Effector memory CD4-positive, alpha-beta T cell (primary cell): ENCODE data around the gene CENPK.
A peak's percentile ranks its signal among the peaks of the same experiment; 100 is the strongest.
"Not testable (repeated sequence)": the region's sequence is repeated elsewhere in the genome, so short reads cannot be mapped to it uniquely, and the experiment has no call there.

ENCODE experiments used
- DNase-seq, 3 donors: peaks; one replicate each; pipeline ENCODE4 v3.0.0-alpha.2; 2020
- H3K27ac ChIP-seq: 2 replicates; pipeline ENCODE4 v1.7.0; 2013; ENCODE audit warnings: mild to moderate bottlenecking, low read length, moderate library complexity; ENCODE audit not compliant: insufficient read depth, poor library complexity, severe bottlenecking
- H3K27me3 ChIP-seq: replicated peaks from 2 replicates; pipeline ENCODE4 v1.7.0; 2013; ENCODE audit warnings: mild to moderate bottlenecking, low read length; ENCODE audit not compliant: insufficient read depth, control insufficient read depth, poor library complexity, severe bottlenecking
- H3K36me3 ChIP-seq: 2 replicates; pipeline ENCODE4 v1.7.0; 2013; ENCODE audit warnings: mild to moderate bottlenecking, low read length, moderate library complexity; ENCODE audit not compliant: control insufficient read depth, insufficient read depth
- H3K4me1 ChIP-seq: 2 replicates; pipeline ENCODE4 v1.7.0; 2013; ENCODE audit warnings: low read length, mild to moderate bottlenecking; ENCODE audit not compliant: control insufficient read depth, insufficient read depth, poor library complexity, severe bottlenecking
- H3K4me3 ChIP-seq: 2 replicates; pipeline ENCODE4 v1.7.0; 2013; ENCODE audit warnings: low read length, low read depth, mild to moderate bottlenecking; ENCODE audit not compliant: insufficient read depth, poor library complexity, severe bottlenecking
- H3K9me3 ChIP-seq: 2 replicates; pipeline ENCODE4 v1.7.0; 2013; ENCODE audit warnings: mild to moderate bottlenecking, low read length, moderate library complexity; ENCODE audit not compliant: control insufficient read depth

CENPK gene

DNA sequence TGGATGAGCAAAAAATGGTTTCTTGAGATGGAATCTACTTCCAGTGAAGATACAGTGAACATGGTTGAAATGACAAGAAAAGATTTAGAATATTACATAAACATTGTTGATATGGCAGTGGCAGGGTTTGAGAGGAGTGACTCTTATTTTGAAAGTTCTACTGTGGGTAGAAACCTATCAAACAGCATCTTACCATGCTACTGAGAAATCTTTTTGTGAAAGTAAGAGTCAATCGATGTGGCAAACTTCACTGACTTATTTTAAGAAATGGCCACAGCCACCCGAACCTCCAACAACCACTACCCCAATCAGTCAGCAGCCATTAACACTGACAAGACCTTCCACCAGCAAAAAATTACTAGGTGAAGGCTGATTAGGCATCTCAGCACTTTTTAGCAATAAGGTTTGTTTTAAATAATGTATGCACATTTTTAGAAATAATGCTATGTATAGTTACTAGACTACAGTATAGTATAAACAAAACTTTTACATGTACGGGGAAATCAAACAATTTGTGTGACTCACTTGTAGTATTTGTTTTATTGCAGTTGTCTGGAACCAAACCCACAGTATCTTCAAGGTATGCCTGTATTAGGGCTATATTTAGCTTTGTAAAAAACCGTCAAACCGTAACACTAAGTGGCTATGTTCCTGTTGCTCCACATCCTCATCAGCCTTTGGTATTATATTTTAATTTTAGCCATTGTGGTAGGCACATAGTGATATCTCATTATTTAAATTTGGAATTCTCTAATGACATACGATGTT is 50.6 kb downstream of the CENPK start:
- Histone ChIP-seq H3K9me3 (no peaks in the 10 kb centered on the region), H3K27ac (no peak overlapping the region), H3K36me3 (no peaks in the 10 kb centered on the region), H3K4me1 (no peaks in the 10 kb centered on the region), H3K27me3 (no peaks in the 10 kb centered on the region), H3K4me3 (no peak overlapping the region)
- DNase-seq = no peak

DNA sequence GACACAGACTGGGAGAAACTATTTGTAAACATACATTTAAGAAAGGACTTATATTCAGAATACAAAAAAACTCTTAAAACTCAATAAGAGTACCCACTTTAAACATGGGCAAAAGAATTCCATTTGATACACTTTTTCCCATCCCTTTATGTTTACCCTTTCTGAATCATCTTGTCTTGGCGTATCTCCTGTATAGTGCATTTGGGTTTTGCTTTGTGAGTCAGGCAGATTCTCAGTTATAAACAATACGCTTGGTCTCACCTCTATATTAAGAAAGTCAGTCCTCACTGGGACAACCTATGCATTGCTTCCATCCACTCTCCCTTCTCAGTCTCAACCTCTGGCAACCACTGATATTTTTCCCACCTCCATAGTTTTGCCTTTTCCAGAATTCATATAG is 54.0 kb downstream of the CENPK start:
- no peak for DNase-seq
- no peak overlapping the region for H3K4me3 ChIP-seq
- no peak overlapping the region for H3K27ac ChIP-seq
- no peaks in the 10 kb centered on the region for H3K36me3 ChIP-seq
- H3K27me3 ChIP-seq = no peaks in the 10 kb centered on the region
- H3K9me3 ChIP-seq = no peaks in the 10 kb centered on the region
- H3K4me1 ChIP-seq = no peaks in the 10 kb centered on the region

DNA sequence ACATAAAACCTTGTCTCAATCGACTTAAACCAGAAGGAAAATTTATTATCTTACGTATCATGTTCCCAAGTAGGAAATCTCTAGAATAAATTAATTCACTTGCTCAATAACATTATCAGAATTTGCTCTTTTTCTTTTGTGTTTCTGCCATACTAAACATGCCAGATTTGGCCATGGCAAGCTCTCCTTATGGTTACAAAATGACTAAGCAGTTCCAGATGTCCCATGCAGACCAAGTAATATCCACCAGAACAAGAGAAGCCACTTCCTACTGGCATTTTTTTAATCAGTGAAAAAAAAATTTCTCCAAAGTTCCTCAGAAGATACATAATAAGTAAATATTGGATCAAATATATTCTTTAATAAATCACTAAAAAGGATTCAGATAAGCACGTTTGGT is 56.0 kb downstream of the CENPK start:
- no peak overlapping the region for H3K27ac ChIP-seq

DNA sequence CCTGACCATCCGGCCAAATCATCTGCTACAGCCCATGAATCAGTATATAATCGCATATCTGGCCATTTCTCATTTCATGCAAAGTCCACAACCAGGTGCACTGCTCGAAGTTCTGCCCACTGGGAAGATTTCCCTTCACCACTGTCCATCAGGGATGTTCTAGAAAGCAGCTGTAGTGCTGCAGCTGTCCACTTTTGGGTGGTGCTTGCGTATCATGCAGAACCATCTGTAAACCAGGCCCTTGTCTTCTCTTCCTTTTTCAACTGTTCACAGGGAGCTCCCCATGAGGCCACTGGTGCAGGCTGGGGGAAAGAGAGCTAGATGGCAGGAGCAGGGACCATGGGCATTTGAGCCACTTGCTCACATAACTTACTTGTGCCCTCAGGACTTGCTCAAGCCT is 73.8 kb downstream of the CENPK start:
- DNase-seq = no peak
- H3K27me3 ChIP-seq = no peaks in the 10 kb centered on the region
- H3K4me3 ChIP-seq = no peak overlapping the region
- no peaks in the 10 kb centered on the region for H3K36me3 ChIP-seq
- no peaks in the 10 kb centered on the region for H3K9me3 ChIP-seq
- H3K27ac ChIP-seq = no peak overlapping the region
- no peaks in the 10 kb centered on the region for H3K4me1 ChIP-seq

More for the DNA sequence above, 56.0 kb downstream of the CENPK start:
- DNase-seq = no peak
- no peaks in the 10 kb centered on the region for H3K4me1 ChIP-seq
- no peaks in the 10 kb centered on the region for H3K36me3 ChIP-seq
- H3K4me3 ChIP-seq = no peak overlapping the region
- no peaks in the 10 kb centered on the region for H3K9me3 ChIP-seq
- H3K27me3 ChIP-seq = no peaks in the 10 kb centered on the region

DNA sequence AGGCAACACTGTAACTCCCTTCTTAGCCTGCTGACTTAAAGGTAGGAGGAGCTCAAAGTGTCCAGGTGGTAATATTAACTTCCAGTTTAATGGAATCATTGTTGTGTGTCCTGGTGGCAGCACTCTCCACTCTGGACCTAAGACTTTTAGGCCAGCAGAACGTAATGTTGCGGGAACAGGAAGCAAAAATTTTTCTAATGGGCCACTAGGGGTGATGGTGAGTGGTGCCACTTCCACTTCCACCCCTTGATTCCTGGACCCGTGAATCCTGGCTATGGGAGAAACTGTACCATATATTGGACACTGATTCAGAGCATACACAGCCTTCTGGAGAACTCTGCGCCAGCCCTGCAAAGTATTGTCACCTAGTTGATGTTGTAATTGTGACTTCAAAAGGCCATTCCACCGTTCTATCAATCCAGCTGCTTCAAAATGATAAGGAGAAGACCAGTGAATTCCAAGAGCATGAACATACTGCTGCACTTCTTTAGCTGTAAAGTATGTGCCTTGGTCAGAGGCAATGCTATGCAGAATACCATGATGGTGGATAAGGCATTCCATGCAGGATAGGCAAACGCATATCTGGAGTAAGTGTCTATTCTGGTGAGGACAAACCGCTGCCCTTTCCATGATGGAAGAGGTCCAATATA is 74.8 kb downstream of the CENPK start:
- H3K27me3 ChIP-seq, H3K9me3 ChIP-seq, H3K36me3 ChIP-seq, H3K4me1 ChIP-seq, DNase-seq, H3K4me3 ChIP-seq, H3K27ac ChIP-seq: not testable (repeated sequence)

DNA sequence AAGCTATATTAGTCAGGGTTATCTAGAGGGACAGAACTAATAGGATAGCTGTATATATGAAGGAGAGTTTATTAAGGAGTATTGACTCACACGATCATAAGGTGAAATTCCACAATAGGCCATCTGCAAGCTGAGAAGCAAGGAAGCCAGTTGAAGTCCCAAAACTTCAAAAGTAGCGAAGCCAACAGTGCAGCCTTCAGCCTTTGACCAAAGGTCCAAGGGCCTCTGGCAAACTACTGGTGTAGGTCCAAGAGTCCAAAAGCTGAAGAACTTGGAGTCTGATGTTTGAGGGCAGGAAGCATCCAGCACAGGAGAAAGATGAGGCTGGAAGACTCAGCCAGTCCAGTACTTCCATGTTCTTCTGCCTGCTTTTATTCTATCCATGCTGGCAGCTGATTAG is 76.2 kb downstream of the CENPK start:
- not testable (repeated sequence) for H3K27ac ChIP-seq, H3K4me3 ChIP-seq, H3K9me3 ChIP-seq, H3K36me3 ChIP-seq, DNase-seq, H3K4me1 ChIP-seq, H3K27me3 ChIP-seq

DNA sequence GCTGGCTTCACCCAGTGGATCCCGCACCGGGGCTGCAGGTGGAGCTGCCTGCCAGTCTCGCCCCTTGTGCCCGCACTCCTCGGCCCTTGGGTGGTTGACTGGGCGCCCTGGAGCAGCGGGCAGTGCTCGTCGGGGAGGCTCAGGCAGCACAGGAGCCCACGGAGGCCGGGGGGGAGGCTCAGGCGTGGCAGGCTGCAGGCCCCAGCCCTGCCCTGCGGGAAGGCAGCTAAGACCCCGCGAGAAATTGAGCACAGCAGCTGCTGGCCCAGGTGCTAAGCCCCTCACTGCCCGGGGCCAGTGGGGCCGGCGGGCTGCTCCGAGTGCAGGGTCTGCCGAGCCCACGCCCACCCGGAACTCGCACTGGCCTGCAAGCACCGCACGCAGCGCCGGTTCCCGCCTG is 77.6 kb downstream of the CENPK start:
- H3K4me3 ChIP-seq = no peak overlapping the region
- no peaks in the 10 kb centered on the region for H3K9me3 ChIP-seq
- DNase-seq = no peak
- H3K36me3 ChIP-seq = no peaks in the 10 kb centered on the region
- H3K27me3 ChIP-seq = no peaks in the 10 kb centered on the region
- peaks cover 5% of the 10 kb centered on the region for H3K4me1 ChIP-seq
- no peak overlapping the region for H3K27ac ChIP-seq

DNA sequence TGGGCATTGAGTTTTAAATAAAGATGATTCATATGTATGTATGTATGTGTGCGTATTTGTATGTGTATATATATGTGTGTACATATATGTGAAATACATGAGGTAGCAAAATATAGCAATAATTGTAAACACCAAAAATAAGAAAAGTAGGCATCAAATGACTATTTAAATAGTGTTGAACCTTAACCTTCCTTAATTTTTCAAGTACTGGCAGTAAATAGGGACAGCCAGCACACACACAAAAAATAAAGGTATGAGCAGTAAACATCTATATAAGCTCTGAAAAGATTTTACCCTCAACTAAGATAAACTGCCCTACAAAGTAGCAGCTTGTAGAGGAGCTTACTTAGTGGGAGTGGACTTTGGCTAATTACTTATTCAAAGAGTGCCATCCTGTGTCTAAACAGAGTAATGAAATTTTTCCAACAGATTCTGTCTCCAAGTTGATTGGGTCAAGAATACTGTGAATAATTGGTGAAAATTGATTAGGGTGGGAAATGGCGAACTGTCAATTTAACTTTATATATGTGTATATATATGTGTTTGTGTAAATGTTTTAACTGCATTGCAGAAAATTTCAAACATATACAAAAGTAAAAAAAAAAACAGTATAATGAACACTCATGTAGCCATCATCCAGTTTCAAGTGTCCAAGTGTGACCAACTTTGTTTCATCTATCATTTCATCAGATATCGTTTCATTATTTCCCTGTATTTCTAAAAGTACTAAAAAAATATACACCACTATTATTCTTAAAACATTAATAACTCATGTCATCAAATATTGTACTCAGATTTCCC is 79.2 kb downstream of the CENPK start:
- H3K27me3 ChIP-seq = no peaks in the 10 kb centered on the region
- peak overlapping the region; percentile 66 for H3K27ac ChIP-seq
- no peaks in the 10 kb centered on the region for H3K36me3 ChIP-seq
- H3K9me3 ChIP-seq = no peaks in the 10 kb centered on the region
- peaks cover 8% of the 10 kb centered on the region for H3K4me1 ChIP-seq
- H3K4me3 ChIP-seq = peak overlapping the region; percentile 64
- DNase-seq = no peak

DNA sequence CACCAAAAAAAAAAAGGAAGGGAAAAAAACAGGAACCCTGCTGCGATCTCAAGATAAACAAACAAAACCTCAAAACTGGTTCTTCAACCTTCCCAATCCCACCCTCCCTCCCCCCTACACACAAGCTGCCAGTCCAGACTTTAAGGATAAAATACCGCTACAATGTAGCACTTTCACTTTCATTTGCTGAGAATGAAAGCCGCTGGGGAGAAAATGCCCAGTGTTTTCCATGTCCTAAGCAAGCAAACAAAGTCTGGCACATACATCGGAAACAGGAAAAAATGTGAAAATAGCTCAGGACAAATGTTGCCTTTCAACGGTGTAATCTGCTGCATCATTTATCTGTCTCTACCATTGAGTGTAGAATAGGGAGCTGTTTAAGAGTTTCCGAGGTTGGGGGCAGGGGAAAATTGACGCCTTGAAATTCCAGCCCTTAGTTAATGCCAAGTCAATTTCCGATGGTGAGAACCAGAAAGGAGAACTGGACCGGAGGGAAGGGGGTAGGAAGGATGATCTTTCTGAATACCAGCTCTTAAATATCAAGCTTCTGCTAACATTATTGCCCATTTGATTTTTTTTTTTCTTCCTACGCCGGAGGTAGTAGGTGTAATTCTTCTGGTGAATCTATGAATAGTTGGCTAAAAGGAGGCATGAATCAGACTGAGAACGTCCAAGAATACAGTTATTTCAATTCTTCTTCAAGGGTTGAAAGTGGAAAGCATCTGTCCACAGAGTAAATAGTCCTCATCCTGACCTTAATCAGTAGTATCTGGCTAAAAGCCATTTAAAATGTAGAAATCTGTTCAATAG is 80.0 kb downstream of the CENPK start:
- peak overlapping the region; percentile 66 for H3K27ac ChIP-seq
- peak overlapping the region; percentile 64 for H3K4me3 ChIP-seq
- no peak for DNase-seq
- H3K27me3 ChIP-seq = no peaks in the 10 kb centered on the region
- no peaks in the 10 kb centered on the region for H3K9me3 ChIP-seq
- H3K4me1 ChIP-seq = peaks cover 8% of the 10 kb centered on the region
- no peaks in the 10 kb centered on the region for H3K36me3 ChIP-seq
